ENCODE measurements around the gene MARK1.
"Not testable (repeated sequence)": the region's sequence is repeated elsewhere in the genome, so short reads cannot be mapped to it uniquely, and the experiment has no call there.

MARK1 gene

GRCh38 chr1:220529521-220530020 is 1.6 kb downstream of the MARK1 start:
- no peak for DNase-seq

- DNase-seq: no peak
Observed at GRCh38 chr1:220533504-220534109, 5.7 kb downstream of the MARK1 start.

- no peak for DNase-seq
Observed at GRCh38 chr1:220544901-220545303, 17.0 kb downstream of the MARK1 start.

- no peak for DNase-seq
Observed at GRCh38 chr1:220550811-220551399, 23.0 kb downstream of the MARK1 start.

- no peak for DNase-seq
Observed at GRCh38 chr1:220551718-220552117, 23.8 kb downstream of the MARK1 start.

- no peak for DNase-seq
Observed at GRCh38 chr1:220552672-220553260, 24.8 kb downstream of the MARK1 start.

GRCh38 chr1:220556641-220557040 is 28.7 kb downstream of the MARK1 start:
- DNase-seq: no peak

- DNase-seq: no peak
Observed at GRCh38 chr1:220563564-220563963, 35.6 kb downstream of the MARK1 start.

- no peak for DNase-seq
Observed at GRCh38 chr1:220564216-220564615, 36.3 kb downstream of the MARK1 start.

- no peak for DNase-seq
Observed at GRCh38 chr1:220565670-220566069, 37.7 kb downstream of the MARK1 start.

- no peak for DNase-seq
Observed at GRCh38 chr1:220566869-220567268, 38.9 kb downstream of the MARK1 start.

- no peak for DNase-seq
Observed at GRCh38 chr1:220572416-220572815, 44.5 kb downstream of the MARK1 start.

GRCh38 chr1:220573836-220574235 is 45.9 kb downstream of the MARK1 start:
- DNase-seq: no peak

- no peak for DNase-seq
Observed at GRCh38 chr1:220575718-220576497, 48.0 kb downstream of the MARK1 start.

GRCh38 chr1:220577926-220578325 is 50.0 kb downstream of the MARK1 start:
- no peak for DNase-seq

GRCh38 chr1:220579317-220579716 is 51.4 kb downstream of the MARK1 start:
- DNase-seq: no peak

GRCh38 chr1:220592714-220593113 is 64.8 kb downstream of the MARK1 start:
- DNase-seq: no peak

- no peak for DNase-seq
Observed at GRCh38 chr1:220594356-220594755, 66.4 kb downstream of the MARK1 start.

GRCh38 chr1:220595179-220595578 is 67.2 kb downstream of the MARK1 start:
- no peak for DNase-seq

- DNase-seq: no peak
Observed at GRCh38 chr1:220604926-220605325, 77.0 kb downstream of the MARK1 start.

GRCh38 chr1:220605651-220606050 is 77.7 kb downstream of the MARK1 start:
- not testable (repeated sequence) for DNase-seq

GRCh38 chr1:220611100-220611499 is 83.2 kb downstream of the MARK1 start:
- not testable (repeated sequence) for DNase-seq

- no peak for DNase-seq
Observed at GRCh38 chr1:220616836-220617235, 88.9 kb downstream of the MARK1 start.

GRCh38 chr1:220628431-220628830 is 100.5 kb downstream of the MARK1 start:
- DNase-seq: no peak
